Spleen (tissue), 13 donors: ENCODE data around the gene C5orf63. TPM values are rescaled to one million over a fixed set of nuclear protein-coding genes. Genes with fewer than 3 reads are reported as not detected.
A peak's percentile ranks its signal among the peaks of the same experiment; 100 is the strongest.
"Not testable (repeated sequence)": the region's sequence is repeated elsewhere in the genome, so short reads cannot be mapped to it uniquely, and the experiment has no call there.

ENCODE experiments used
- DNase-seq: peaks from one replicate; pipeline ENCODE4 v3.0.0-alpha.2; 2020
- H3K27ac ChIP-seq, 8 donors: fragments of 200-600 bp; sonication (generic) in 7 of 8; 1 replicate in 4 of 8; 2 replicates in 4 of 8; pipeline versions ENCODE4 v1.5.0 to v1.8.0; 2016 to 2021; ENCODE audit warnings: inconsistent platforms in 4 of 8, mild to moderate bottlenecking in 4 of 8, moderate library complexity in 1 of 8
- H3K27me3 ChIP-seq, 7 donors: fragments of 200-600 bp; sonication (generic) in 6 of 7; replicated peaks in 1 of 7; 1 replicate in 4 of 7; 2 replicates in 3 of 7; pipeline versions ENCODE4 v1.5.0 to v1.8.0; 2016 to 2021; ENCODE audit warnings: inconsistent platforms in 3 of 7, mild to moderate bottlenecking in 1 of 7
- H3K36me3 ChIP-seq, 6 donors: fragments of 200-600 bp; sonication (generic) in 5 of 6; 1 replicate in 4 of 6; 2 replicates in 2 of 6; pipeline versions ENCODE4 v1.5.0 to v1.8.0; 2016 to 2021; ENCODE audit warnings: inconsistent platforms in 2 of 6
- H3K4me1 ChIP-seq, 6 donors: fragments of 200-600 bp; sonication (generic) in 5 of 6; 1 replicate in 3 of 6; 2 replicates in 3 of 6; pipeline versions ENCODE4 v1.5.0 to v1.8.0; 2016 to 2021; ENCODE audit warnings: inconsistent platforms in 3 of 6
- H3K4me3 ChIP-seq, 8 donors: fragments of 200-600 bp; sonication (generic) in 7 of 8; 1 replicate in 4 of 8; 2 replicates in 4 of 8; pipeline versions ENCODE4 v1.5.0 to v1.8.0; 2016 to 2021; ENCODE audit warnings: inconsistent platforms in 4 of 8, mild to moderate bottlenecking in 4 of 8, moderate library complexity in 2 of 8
- H3K9me3 ChIP-seq, 8 donors: fragments of 200-600 bp; sonication (generic) in 7 of 8; 1 replicate in 4 of 8; 2 replicates in 4 of 8; pipeline versions ENCODE4 v1.5.0 to v1.8.0; 2016 to 2021; ENCODE audit warnings: inconsistent platforms in 4 of 8
- CTCF ChIP-seq, 11 experiments: fragments of 200-600 bp in 7 of 11; fragments of 450-650 bp in 4 of 11; sonication (generic) in 4 of 11; IDR thresholded peaks in 8 of 11; conservative IDR thresholded peaks in 3 of 11; 1 replicate in 7 of 11; 2 replicates in 4 of 11; pipeline versions ENCODE4 v1.4.0 to v1.8.0; 2016 to 2021; ENCODE audit warnings: antibody characterized with exemption in 11 of 11, inconsistent platforms in 4 of 11, mild to moderate bottlenecking in 1 of 11
- POLR2A ChIP-seq, 3 donors: fragments of 450-650 bp; IDR thresholded peaks; one replicate each; pipeline ENCODE4 v1.5.1; 2017; ENCODE audit warnings: antibody characterized with exemption in 3 of 3, mild to moderate bottlenecking in 1 of 3
- POLR2AphosphoS5 ChIP-seq, 3 donors: sonication (generic); formaldehyde crosslinking; IDR thresholded peaks; one replicate each; pipeline ENCODE4 v1.5.1; 2017; ENCODE audit warnings: antibody characterized with exemption in 3 of 3
- WGBS, 5 donors: extraction: QIAGEN DNeasy Blood & Tissue Kit in 3 of 5; methylation state at CpG; one replicate each; pipeline versions ENCODE4 v1.1.5 to v1.1.7; 2013 to 2018; 5-methylcytosine and 5-hydroxymethylcytosine counted together
- intact Hi-C: fragments of 100-400 bp; cut with DNase I; formaldehyde crosslinking; loops from one replicate; pipeline ENCODE4 v1.15.0; 2023; ENCODE audit warnings: low total_unique reads
- long read RNA-seq, 2 donors: transcript quantifications; one replicate each; lab custom pipeline, GENCODE V29; 2026
- polyA plus RNA-seq, 3 donors: library from polyadenylated mRNA; stranded (reverse); fragments of 200-250 nt; gene quantifications; one replicate each; pipeline ENCODE4 v1.2.1, GENCODE V29; 2013
- total RNA-seq, 7 donors: library from RNA; depleted of rRNA in 3 of 7; stranded (reverse); fragments of >200 nt in 3 of 7; fragmentation: NEBNext Ultra II Directional in 4 of 7; extraction: Animal tissue kit (Norgen Biotek cat#: 25700) in 4 of 7; gene quantifications; one replicate each; pipeline versions ENCODE4 v1.1.0 to v1.2.1, GENCODE V29; 2016 to 2021
- donor health status: healthy with polysubstance abuse.
- donor health status: DM: no; HTN: no; CAD: no; lungs with moderate emphysema.
- donor health status: DM: no; HTN: no; CAD: no.
- donor health status: Bipolar disorder and iron deficiency.
- donor health status: healthy.
- donor health status: DM: no; HTN: no; CAD: no.
- donor health status: DM: yes; HTN: yes; CAD: no.

The C5orf63 gene
- total RNA-seq (10 to 100 TPM in 1 of 7 donors, 1 to 10 TPM in 6; 2.3 to 10.1 (median 5.0) TPM), polyA plus RNA-seq (1 to 10 TPM; 3.8 to 4.8 (median 3.9) TPM)
- long read RNA-seq, donor 1, full-length matches to known transcripts = 2 of 2 reads
- long read RNA-seq, donor 1, partial matches to known transcripts = 0 of 2 reads
- long read RNA-seq, donor 1, other reads (novel, unspliced or antisense) = 0 of 2 reads
- long read RNA-seq, donor 2, partial matches to known transcripts = 0 of 1 reads
- long read RNA-seq, donor 2, other reads (novel, unspliced or antisense) = 0 of 1 reads

DNA sequence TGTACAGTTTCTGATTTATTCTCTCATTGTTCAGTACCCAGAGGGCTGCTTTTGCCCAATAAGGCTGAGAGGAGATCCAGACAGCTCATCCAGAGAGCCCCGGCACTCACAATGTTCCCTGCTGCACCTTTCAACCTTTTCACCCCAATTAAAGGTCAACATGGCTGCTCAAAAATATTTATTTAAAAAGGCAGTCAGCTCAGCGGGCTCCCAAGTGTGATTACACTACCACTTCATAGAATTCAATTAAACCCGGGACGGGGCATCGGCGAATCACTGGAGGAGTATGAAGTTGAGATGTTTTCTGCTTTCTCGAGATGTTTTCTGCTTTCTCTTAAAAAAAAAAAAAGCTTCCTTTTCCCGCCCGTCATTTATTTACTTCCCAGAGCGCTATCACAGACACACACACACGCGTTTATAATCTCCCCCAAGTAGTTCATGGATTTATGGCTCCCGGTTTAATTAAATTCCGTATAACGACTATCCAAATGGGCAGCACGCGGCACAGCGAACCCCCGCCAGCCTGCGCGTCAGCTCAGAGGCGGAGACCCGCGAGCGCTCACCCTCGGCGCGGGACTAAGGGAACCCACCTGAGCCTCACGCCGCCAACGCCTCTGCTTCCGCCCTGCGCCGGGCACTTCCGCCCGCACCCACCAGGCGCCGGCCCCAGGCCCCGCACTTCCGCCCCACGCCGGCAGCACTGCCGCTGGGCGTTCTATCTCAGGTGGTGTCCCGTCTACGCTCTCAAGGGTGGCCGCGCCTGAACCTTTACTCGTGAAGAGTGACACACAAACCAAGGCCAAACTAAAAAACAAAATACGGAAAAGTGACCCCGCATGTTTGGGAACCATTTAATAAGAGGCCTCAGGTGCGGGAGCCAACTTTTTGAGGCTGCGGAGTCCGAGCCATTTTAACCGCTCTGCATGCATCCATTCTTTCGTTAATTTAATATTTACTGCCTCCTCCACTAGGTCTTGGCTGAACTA lies at the start of gene C5orf63:
Gene C5orf63, minus strand, starts transcription at position 642 of the 986 bp plus-strand sequence. CDS start 14,507 bp downstream, outside the sequence.
- Histone ChIP-seq H3K9me3 (no peaks in the 10 kb centered on the region), H3K27ac (peak within 1 kb of the TSS; percentile 24 to 78 (median 68)), H3K36me3 (no peaks in the 10 kb centered on the region), H3K4me1 (peaks cover 5 to 39% (median 11%) of the 10 kb centered on the region in 6 donors), H3K4me3 (peak within 1 kb of the TSS; percentile 47 to 74 (median 53)), H3K27me3 (no peaks in the 10 kb centered on the region)
- 15 to 49% (median 29%) methylated on average over 53 to 56 of the region's 56 CpGs for WGBS, 5 donors
- intact Hi-C loops = no loop called here
- DNase-seq = peak; percentile 95
- TF ChIP-seq POLR2AphosphoS5 (IDR thresholded peaks at IDR 0.05) = peak; percentile 76 to 88 (median 77)
- TF ChIP-seq POLR2A (IDR thresholded peaks at IDR 0.05) = no peak
- TF ChIP-seq CTCF (IDR thresholded peaks at IDR 0.05 in 8 of 11, conservative IDR thresholded peaks at IDR 0.05 in 3 of 11) = peak in 9 of 11 experiments; percentile 14 to 67 (median 47)

DNA sequence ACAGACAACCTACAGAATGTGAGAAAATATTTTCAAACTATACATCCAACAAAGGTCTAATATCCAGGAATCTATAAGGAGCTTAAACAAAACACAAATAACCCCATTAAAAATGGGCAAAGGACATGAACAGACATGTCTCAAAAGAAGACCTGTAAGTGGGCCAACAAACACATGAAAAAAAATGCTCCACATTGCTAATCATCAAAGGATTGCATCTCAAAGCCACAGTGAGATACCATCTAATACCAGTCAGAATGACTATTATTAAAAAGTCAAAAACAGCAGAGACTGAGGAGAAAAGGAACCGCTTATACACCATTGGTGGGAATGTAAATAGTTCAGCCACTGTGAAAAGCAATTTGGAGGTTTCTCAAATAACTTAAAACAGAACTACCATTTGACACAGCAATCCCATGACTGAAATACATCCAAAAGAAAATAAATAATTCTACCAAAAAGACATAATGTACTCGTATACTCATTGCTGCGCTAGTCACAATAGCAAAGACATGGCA lies 39.1 kb upstream of the C5orf63 start:
- TF ChIP-seq POLR2AphosphoS5 (IDR thresholded peaks at IDR 0.05) (no peak), CTCF (IDR thresholded peaks at IDR 0.05 in 8 of 11, conservative IDR thresholded peaks at IDR 0.05 in 3 of 11) (no peak), POLR2A (IDR thresholded peaks at IDR 0.05) (no peak)
- no peak overlapping the region for H3K27ac ChIP-seq
- intact Hi-C loops = no loop called here

GRCh38 chr5:127111112-127111511 lies 37.8 kb upstream of the C5orf63 start:
- H3K27ac ChIP-seq = no peak overlapping the region
- WGBS, 5 donors = 49 to 65% (median 58%) methylated on average over 2 of the region's 2 CpGs
- H3K9me3 ChIP-seq = peaks cover 0 to 3% (median 0%) of the 10 kb centered on the region in 8 donors
- no peak overlapping the region for H3K4me3 ChIP-seq
- TF ChIP-seq POLR2A (IDR thresholded peaks at IDR 0.05) (no peak), POLR2AphosphoS5 (IDR thresholded peaks at IDR 0.05) (no peak), CTCF (IDR thresholded peaks at IDR 0.05 in 8 of 11, conservative IDR thresholded peaks at IDR 0.05 in 3 of 11) (no peak)
- no peaks in the 10 kb centered on the region for H3K4me1 ChIP-seq
- H3K36me3 ChIP-seq = no peaks in the 10 kb centered on the region
- DNase-seq = no peak
- intact Hi-C loops = no loop called here
- no peaks in the 10 kb centered on the region for H3K27me3 ChIP-seq

More for the DNA sequence above, 39.1 kb upstream of the C5orf63 start:
- Histone ChIP-seq H3K4me1 (no peaks in the 10 kb centered on the region), H3K9me3 (peaks cover 0 to 3% (median 0%) of the 10 kb centered on the region in 8 donors), H3K4me3 (no peak overlapping the region), H3K27me3 (no peaks in the 10 kb centered on the region), H3K36me3 (no peaks in the 10 kb centered on the region)
- 92 to 96% (median 95%) methylated on average over 3 of the region's 3 CpGs for WGBS, 5 donors
- no peak for DNase-seq

DNA sequence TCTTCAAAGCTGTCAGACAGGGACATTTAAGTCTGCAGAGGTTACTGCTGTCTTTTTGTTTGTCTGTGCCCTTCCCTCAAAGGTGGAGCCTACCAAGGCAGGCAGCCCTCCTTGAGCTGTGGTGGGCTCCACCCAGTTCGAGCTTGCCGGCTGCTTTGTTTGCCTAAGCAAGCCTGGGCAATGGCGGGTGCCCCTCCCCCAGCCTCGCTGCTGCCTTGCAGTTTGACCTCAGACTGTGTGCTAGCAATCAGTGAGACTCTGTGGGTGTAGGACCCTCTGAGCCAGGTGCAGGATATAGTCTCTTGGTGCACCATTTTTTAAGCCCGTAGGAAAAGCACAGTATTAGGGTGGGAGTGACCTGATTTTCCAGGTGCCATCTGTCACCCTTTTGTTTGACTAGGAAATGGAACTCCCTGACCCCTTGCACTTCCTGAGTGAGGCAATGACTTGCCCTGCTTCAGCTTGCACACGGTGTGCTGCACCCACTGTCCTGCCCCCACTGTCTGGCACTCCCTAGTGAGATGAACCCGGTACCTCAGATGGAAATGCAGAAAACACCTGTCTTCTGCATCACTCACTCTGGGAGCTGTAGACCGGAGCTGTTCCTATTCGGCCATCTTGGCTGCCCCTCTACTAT lies 35.4 kb upstream of the C5orf63 start:
- intact Hi-C loops, DNase-seq, H3K36me3 ChIP-seq, H3K4me3 ChIP-seq, H3K4me1 ChIP-seq, H3K9me3 ChIP-seq, H3K27ac ChIP-seq, H3K27me3 ChIP-seq: not testable (repeated sequence)
- WGBS, 5 donors = 76 to 87% (median 85%) methylated on average over 8 to 9 of the region's 9 CpGs
